H9 (cell line): ENCODE measurements around the gene CCDC127. TPM values are rescaled to one million over a fixed set of nuclear protein-coding genes. Genes with fewer than 3 reads are reported as not detected.
"Not testable (repeated sequence)": the region's sequence is repeated elsewhere in the genome, so short reads cannot be mapped to it uniquely, and the experiment has no call there.

Experiments used
- DNase-seq: peaks from one replicate; pipeline ENCODE4 v3.0.0-alpha.2; 2017
- H2AFZ ChIP-seq: one replicate; pipeline ENCODE4 v1.6.1; 2013; ENCODE audit warnings: mild to moderate bottlenecking, low read length, control low read depth, moderate library complexity
- H2AK5ac ChIP-seq: 2 replicates; pipeline ENCODE4 v1.6.1; 2013; ENCODE audit warnings: low read length, control low read depth, mixed read lengths; ENCODE audit not compliant: insufficient read length
- H2BK120ac ChIP-seq: one replicate; pipeline ENCODE4 v1.6.1; 2013; ENCODE audit warnings: low read depth, mild to moderate bottlenecking, low read length, control low read depth, inconsistent platforms; ENCODE audit not compliant: poor library complexity, severe bottlenecking
- H2BK12ac ChIP-seq: 2 replicates; pipeline ENCODE4 v1.6.1; 2013; ENCODE audit warnings: low read length, control low read depth, mixed read lengths, low read depth; ENCODE audit not compliant: insufficient read length
- H2BK15ac ChIP-seq: 2 replicates; pipeline ENCODE4 v1.6.1; 2013; ENCODE audit warnings: low read depth, low read length, control low read depth
- H2BK20ac ChIP-seq: one replicate; pipeline ENCODE4 v1.6.1; 2013; ENCODE audit warnings: low read depth, mild to moderate bottlenecking, low read length, control low read depth, inconsistent platforms; ENCODE audit not compliant: poor library complexity, severe bottlenecking
- H2BK5ac ChIP-seq: 2 replicates; pipeline ENCODE4 v1.6.1; 2013; ENCODE audit warnings: low read length, control low read depth, mixed read lengths; ENCODE audit not compliant: insufficient read length
- H3K14ac ChIP-seq: 2 replicates; pipeline ENCODE4 v1.6.1; 2013; ENCODE audit warnings: low read length, control low read depth; ENCODE audit not compliant: insufficient read depth
- H3K18ac ChIP-seq: 2 replicates; pipeline ENCODE4 v1.6.1; 2013; ENCODE audit warnings: low read depth, mild to moderate bottlenecking, mixed read lengths, low read length, control low read depth; ENCODE audit not compliant: insufficient read length
- H3K23ac ChIP-seq: 2 replicates; pipeline ENCODE4 v1.6.1; 2013; ENCODE audit warnings: low read length, control low read depth, mixed read lengths, low read depth; ENCODE audit not compliant: insufficient read length
- H3K23me2 ChIP-seq: 2 replicates; pipeline ENCODE4 v1.6.1; 2013; ENCODE audit warnings: low read depth, mild to moderate bottlenecking, mixed read lengths, low read length, control low read depth; ENCODE audit not compliant: insufficient read length, poor library complexity, severe bottlenecking
- H3K27ac ChIP-seq: 2 replicates; pipeline ENCODE4 v1.5.1; 2013; ENCODE audit warnings: low read length, control low read depth, mixed read lengths, low read depth; ENCODE audit not compliant: insufficient read length
- H3K27me3 ChIP-seq: 2 replicates; pipeline ENCODE4 v1.6.1; 2013; ENCODE audit warnings: low read length, control low read depth, inconsistent platforms; ENCODE audit not compliant: insufficient read depth
- H3K4ac ChIP-seq: 2 replicates; pipeline ENCODE4 v1.6.1; 2013; ENCODE audit warnings: low read depth, mild to moderate bottlenecking, control low read depth, inconsistent platforms, low read length, moderate library complexity
- H3K4me1 ChIP-seq: 2 replicates; pipeline ENCODE4 v1.6.1; 2013; ENCODE audit warnings: low read length, control low read depth, inconsistent platforms; ENCODE audit not compliant: insufficient read depth
- H3K4me2 ChIP-seq: 2 replicates; pipeline ENCODE4 v1.6.1; 2013; ENCODE audit warnings: low read length, control low read depth, mixed read lengths; ENCODE audit not compliant: insufficient read length, insufficient read depth
- H3K56ac ChIP-seq: 2 replicates; pipeline ENCODE4 v1.6.1; 2013; ENCODE audit warnings: low read depth, mild to moderate bottlenecking, mixed read lengths, low read length, control low read depth; ENCODE audit not compliant: insufficient read length
- H3K79me1 ChIP-seq: 2 replicates; pipeline ENCODE4 v1.6.1; 2013; ENCODE audit warnings: low read depth, mild to moderate bottlenecking, moderate library complexity, low read length, control low read depth, inconsistent platforms; ENCODE audit not compliant: insufficient read depth, poor library complexity, severe bottlenecking
- H3K79me2 ChIP-seq: 2 replicates; pipeline ENCODE4 v1.6.1; 2013; ENCODE audit warnings: low read length, control low read depth, inconsistent platforms; ENCODE audit not compliant: insufficient read depth
- H3K9ac ChIP-seq: 2 replicates; pipeline ENCODE4 v1.6.1; 2013; ENCODE audit warnings: low read length, control low read depth, mixed read lengths; ENCODE audit not compliant: insufficient read length; ENCODE audit errors: extremely low read depth
- H3K9me3 ChIP-seq: one replicate; pipeline ENCODE4 v1.6.1; 2013; ENCODE audit warnings: low read depth, low read length, inconsistent platforms; ENCODE audit not compliant: control insufficient read depth
- H3T11ph ChIP-seq: one replicate; pipeline ENCODE4 v1.6.1; 2013; ENCODE audit warnings: mild to moderate bottlenecking, low read length, control low read depth, inconsistent platforms
- H4K20me1 ChIP-seq: one replicate; pipeline ENCODE4 v1.6.1; 2013; ENCODE audit not compliant: control insufficient read depth, insufficient read length, insufficient read depth
- H4K5ac ChIP-seq: 2 replicates; pipeline ENCODE4 v1.6.1; 2013; ENCODE audit warnings: low read depth, mild to moderate bottlenecking, mixed read lengths, low read length, control low read depth; ENCODE audit not compliant: insufficient read length
- H4K8ac ChIP-seq: replicated peaks from 2 replicates; pipeline ENCODE4 v1.6.1; 2013; ENCODE audit warnings: low read length, control low read depth, mixed read lengths, low read depth; ENCODE audit not compliant: insufficient read length
- H4K91ac ChIP-seq: 2 replicates; pipeline ENCODE4 v1.6.1; 2013; ENCODE audit warnings: low read depth, mild to moderate bottlenecking, moderate library complexity, mixed read lengths, low read length, control low read depth; ENCODE audit not compliant: insufficient read length
- H3K27ac Mint-ChIP-seq, 3 experiments: 2 replicates in 2 of 3; 3 replicates in 1 of 3; pipeline ENCODE4 v1.8.0; 2020 to 2021; ENCODE audit warnings: mixed read lengths in 3 of 3, mild to moderate bottlenecking in 1 of 3, moderate library complexity in 1 of 3
- H3K27me3 Mint-ChIP-seq: 2 replicates; pipeline ENCODE4 v1.8.0; 2021; ENCODE audit warnings: low read depth, mild to moderate bottlenecking, moderate library complexity, mixed read lengths
- H3K36me3 Mint-ChIP-seq, 3 experiments: 2 replicates in 2 of 3; 3 replicates in 1 of 3; pipeline ENCODE4 v1.8.0; 2020 to 2021; ENCODE audit warnings: low read depth in 3 of 3, mixed read lengths in 3 of 3; ENCODE audit not compliant: insufficient read depth in 1 of 3
- H3K4me1 Mint-ChIP-seq, 2 experiments: 2 replicates each; pipeline ENCODE4 v1.8.0; 2020; ENCODE audit warnings: mixed read lengths in 2 of 2
- H3K4me3 Mint-ChIP-seq, 2 experiments: 2 replicates in 1 of 2; 3 replicates in 1 of 2; pipeline ENCODE4 v1.8.0; 2020 to 2021; ENCODE audit warnings: mild to moderate bottlenecking in 2 of 2, mixed read lengths in 2 of 2, moderate library complexity in 1 of 2
- H3K9me3 Mint-ChIP-seq, 2 experiments: 2 replicates in 1 of 2; 3 replicates in 1 of 2; pipeline ENCODE4 v1.8.0; 2020; ENCODE audit warnings: mild to moderate bottlenecking in 2 of 2, mixed read lengths in 2 of 2, moderate library complexity in 1 of 2
- WGBS: extraction: QIAGEN DNeasy Blood & Tissue Kit; methylation state at CpG from one replicate; pipeline ENCODE4 v1.1.7; 2013; ENCODE audit warnings: missing lambda C conversion rate, low lambda C conversion rate, mixed read lengths; ENCODE audit not compliant: insufficient read length; ENCODE audit errors: extremely low coverage; 5-methylcytosine and 5-hydroxymethylcytosine counted together
- total RNA-seq: library from RNA; stranded (reverse); gene quantifications from 2 replicates; pipeline ENCODE4 v1.2.1, GENCODE V29; 2021

Gene CCDC127
- total RNA-seq, 1 experiment from 2014 or later = 9.0 TPM

DNA sequence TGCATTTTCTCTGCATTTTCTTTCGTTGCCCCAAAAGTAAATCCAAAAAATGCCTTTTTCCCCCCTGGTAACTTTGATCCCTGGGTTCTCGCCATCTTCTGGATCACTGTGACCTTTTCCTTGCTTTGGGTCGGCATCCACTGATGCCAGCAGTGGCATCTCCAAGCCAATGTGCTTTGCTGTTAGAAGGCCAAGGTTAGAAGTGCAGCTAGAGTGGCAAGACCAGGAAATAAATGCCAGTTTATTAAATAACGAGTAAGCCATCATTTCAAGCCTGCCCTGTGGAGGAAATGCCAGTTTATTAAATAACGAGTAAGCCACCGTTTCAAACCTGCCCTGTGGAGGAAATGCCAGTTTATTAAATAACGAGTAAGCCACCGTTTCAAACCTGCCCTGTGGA is 33.6 kb upstream of the CCDC127 start:
- not testable (repeated sequence) for H2AK5ac ChIP-seq, H3K23me2 ChIP-seq, H3K79me1 ChIP-seq, H3K9me3 ChIP-seq, H3K4me1 ChIP-seq, H3K27ac Mint-ChIP-seq, H3K18ac ChIP-seq, H3K27ac ChIP-seq, H3K4me3 Mint-ChIP-seq, H3K4me1 Mint-ChIP-seq, H3K4me2 ChIP-seq, H2AFZ ChIP-seq, H2BK20ac ChIP-seq, H2BK15ac ChIP-seq, H3K79me2 ChIP-seq, H4K20me1 ChIP-seq, H2BK12ac ChIP-seq, H2BK120ac ChIP-seq, H2BK5ac ChIP-seq, H4K5ac ChIP-seq, DNase-seq, H3K9ac ChIP-seq, H3K27me3 ChIP-seq, H4K91ac ChIP-seq, H3T11ph ChIP-seq, H3K4ac ChIP-seq, H3K23ac ChIP-seq, H3K14ac ChIP-seq, H3K27me3 Mint-ChIP-seq, H3K56ac ChIP-seq, H4K8ac ChIP-seq
- no CpG with 5 or more reads among the region's 8 CpGs for WGBS
- Mint-ChIP-seq H3K9me3 (peaks cover 9 to 14% of the 10 kb centered on the region in 2 experiments; a peak in 4 of 5 replicates), H3K36me3 (peaks cover 72 to 83% (median 76%) of the 10 kb centered on the region in 3 experiments)

DNA sequence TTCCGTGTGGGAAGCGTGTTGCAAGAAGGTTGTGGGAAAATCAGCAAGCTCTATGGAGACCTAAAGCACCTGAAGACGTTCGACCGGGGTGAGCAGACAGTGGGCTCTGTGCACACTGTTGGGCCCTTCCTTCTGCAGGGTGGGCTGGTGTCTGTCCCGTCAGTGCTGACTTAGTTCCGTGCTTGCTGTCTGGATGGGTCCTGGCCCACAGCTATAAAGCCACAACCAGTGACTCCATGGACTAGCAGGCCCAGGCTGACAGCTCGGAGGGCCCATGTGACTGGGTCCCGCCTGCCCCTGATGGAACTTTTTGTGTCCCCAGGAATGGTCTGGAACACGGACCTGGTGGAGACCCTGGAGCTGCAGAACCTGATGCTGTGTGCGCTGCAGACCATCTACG is 33.1 kb upstream of the CCDC127 start:
- H3T11ph ChIP-seq, H2AFZ ChIP-seq, H3K79me2 ChIP-seq, H2BK15ac ChIP-seq, H2BK20ac ChIP-seq, H3K9ac ChIP-seq, H3K4me1 Mint-ChIP-seq, H3K9me3 ChIP-seq, H4K20me1 ChIP-seq, DNase-seq, H3K4me2 ChIP-seq, H2BK120ac ChIP-seq, H3K79me1 ChIP-seq, H2AK5ac ChIP-seq, H3K23me2 ChIP-seq, H2BK12ac ChIP-seq, H3K56ac ChIP-seq, H3K27ac Mint-ChIP-seq, H4K5ac ChIP-seq, H3K23ac ChIP-seq, H3K27me3 Mint-ChIP-seq, H3K14ac ChIP-seq, H3K4me1 ChIP-seq, H4K91ac ChIP-seq, H4K8ac ChIP-seq, H3K27me3 ChIP-seq, H3K18ac ChIP-seq, H3K27ac ChIP-seq, H2BK5ac ChIP-seq, H3K4ac ChIP-seq, H3K4me3 Mint-ChIP-seq: not testable (repeated sequence)
- WGBS = no CpG with 5 or more reads among the region's 12 CpGs
- H3K36me3 Mint-ChIP-seq = peaks cover 72 to 83% (median 76%) of the 10 kb centered on the region in 3 experiments
- H3K9me3 Mint-ChIP-seq = peaks cover 9 to 14% of the 10 kb centered on the region in 2 experiments; a peak in 4 of 5 replicates
